ENCODE measurements around the gene NUMA1. TPM values are rescaled to one million over a fixed set of nuclear protein-coding genes. Genes with fewer than 3 reads are reported as not detected.

NUMA1 gene
- total RNA-seq, 2 donors from 2014 or later: 130 to 132 TPM

GRCh38 chr11:71997594-71997993 is 82.7 kb downstream of the NUMA1 start:
- peaks cover 27% of the 10 kb centered on the region for H3K36me3 ChIP-seq (ENCODE audit: control insufficient read depth, insufficient read depth, low read length)
- no peak for DNase-seq

GRCh38 chr11:71996946-71997345 is 83.4 kb downstream of the NUMA1 start:
- no peaks in the 10 kb centered on the region for H3K9me3 Mint-ChIP-seq
- no peak overlapping the region for H3K4me3 ChIP-seq (ENCODE audit: low read length)
- no peak overlapping the region for H3K27ac Mint-ChIP-seq
- H3K4me3 Mint-ChIP-seq: no peak overlapping the region
- DNase-seq: no peak
- 87 to 88% methylated on average over 2 to 8 of the region's 8 CpGs for WGBS, 2 experiments (ENCODE audit: insufficient coverage in 1 of 2, insufficient read length in 1 of 2)
- no peak overlapping the region for H3K9ac ChIP-seq (ENCODE audit: extremely low read depth, low read length, poor library complexity, severe bottlenecking)
- peaks cover 19% of the 10 kb centered on the region for H3K4me1 ChIP-seq (ENCODE audit: control insufficient read depth, insufficient read depth, low read length)
- no peak overlapping the region for H3K27ac ChIP-seq (ENCODE audit: low read depth, low read length)
- no peaks in the 10 kb centered on the region for H3K27me3 ChIP-seq (ENCODE audit: control insufficient read depth, insufficient read depth, low read length, poor library complexity, severe bottlenecking)
- H3K36me3 ChIP-seq (ENCODE audit: control insufficient read depth, insufficient read depth, low read length): peaks cover 27% of the 10 kb centered on the region
- H3K36me3 Mint-ChIP-seq (ENCODE audit: low read depth): peaks cover 31% of the 10 kb centered on the region
- H3K27me3 Mint-ChIP-seq (ENCODE audit: insufficient read depth): no peaks in the 10 kb centered on the region
- TF ChIP-seq CTCF (conservative IDR thresholded peaks at IDR 0.05): no peak
- peaks cover 6% of the 10 kb centered on the region for H3K4me1 Mint-ChIP-seq
- no peaks in the 10 kb centered on the region for H3K9me3 ChIP-seq (ENCODE audit: control insufficient read depth, low read length)

More at GRCh38 chr11:71997594-71997993, 82.7 kb downstream of the NUMA1 start:
- no peak for TF ChIP-seq CTCF (conservative IDR thresholded peaks at IDR 0.05)
- Mint-ChIP-seq H3K4me1 (peaks cover 6% of the 10 kb centered on the region), H3K27me3 (ENCODE audit: insufficient read depth) (no peaks in the 10 kb centered on the region), H3K36me3 (ENCODE audit: low read depth) (peaks cover 30% of the 10 kb centered on the region), H3K4me3 (no peak overlapping the region), H3K9me3 (no peaks in the 10 kb centered on the region), H3K27ac (no peak overlapping the region)
- Histone ChIP-seq H3K27me3 (ENCODE audit: control insufficient read depth, insufficient read depth, low read length, poor library complexity, severe bottlenecking) (no peaks in the 10 kb centered on the region), H3K27ac (ENCODE audit: low read depth, low read length) (no peak overlapping the region), H3K4me3 (ENCODE audit: low read length) (no peak overlapping the region), H3K4me1 (ENCODE audit: control insufficient read depth, insufficient read depth, low read length) (peaks cover 19% of the 10 kb centered on the region), H3K9ac (ENCODE audit: extremely low read depth, low read length, poor library complexity, severe bottlenecking) (no peak overlapping the region), H3K9me3 (ENCODE audit: control insufficient read depth, low read length) (no peaks in the 10 kb centered on the region)
- WGBS, 2 experiments (ENCODE audit: insufficient coverage in 1 of 2, insufficient read length in 1 of 2): 89 to 100% methylated on average over 1 to 3 of the region's 3 CpGs

GRCh38 chr11:71996517-71996916 is 83.8 kb downstream of the NUMA1 start:
- H3K36me3 Mint-ChIP-seq (ENCODE audit: low read depth): peaks cover 30% of the 10 kb centered on the region
- WGBS, 2 experiments (ENCODE audit: insufficient coverage in 1 of 2, insufficient read length in 1 of 2): 94 to 100% methylated on average over 3 to 4 of the region's 4 CpGs
- peaks cover 6% of the 10 kb centered on the region for H3K4me1 Mint-ChIP-seq
- no peaks in the 10 kb centered on the region for H3K9me3 ChIP-seq (ENCODE audit: control insufficient read depth, low read length)
- H3K4me3 Mint-ChIP-seq: no peak overlapping the region
- H3K9me3 Mint-ChIP-seq: no peaks in the 10 kb centered on the region
- H3K9ac ChIP-seq (ENCODE audit: extremely low read depth, low read length, poor library complexity, severe bottlenecking): no peak overlapping the region
- peaks cover 19% of the 10 kb centered on the region for H3K4me1 ChIP-seq (ENCODE audit: control insufficient read depth, insufficient read depth, low read length)
- DNase-seq: no peak
- H3K36me3 ChIP-seq (ENCODE audit: control insufficient read depth, insufficient read depth, low read length): peaks cover 28% of the 10 kb centered on the region
- H3K27me3 ChIP-seq (ENCODE audit: control insufficient read depth, insufficient read depth, low read length, poor library complexity, severe bottlenecking): no peaks in the 10 kb centered on the region
- TF ChIP-seq CTCF (conservative IDR thresholded peaks at IDR 0.05): no peak
- H3K27ac Mint-ChIP-seq: no peak overlapping the region
- H3K27ac ChIP-seq (ENCODE audit: low read depth, low read length): no peak overlapping the region
- H3K4me3 ChIP-seq (ENCODE audit: low read length): no peak overlapping the region
- no peaks in the 10 kb centered on the region for H3K27me3 Mint-ChIP-seq (ENCODE audit: insufficient read depth)
